Lower leg skin (tissue), 4 donors: Measurements from ENCODE around the gene DDX39B. TPM values are rescaled to one million over a fixed set of nuclear protein-coding genes. Genes with fewer than 3 reads are reported as not detected.

Experiments used
- DNase-seq, 2 donors: peaks; one replicate each; pipeline ENCODE4 v3.0.0-alpha.2; 2019; ENCODE audit warnings: low spot score in 2 of 2
- H3K4me3 ChIP-seq: fragments of 200-600 bp; sonication (generic); 2 replicates; pipeline ENCODE4 v1.5.1; 2017; ENCODE audit warnings: mild to moderate bottlenecking, low read depth; ENCODE audit not compliant: poor library complexity, severe bottlenecking
- CTCF ChIP-seq, 3 donors: fragments of 450-650 bp; IDR thresholded peaks; one replicate each; pipeline ENCODE4 v1.5.1; 2016; ENCODE audit warnings: antibody characterized with exemption in 3 of 3, mild to moderate bottlenecking in 3 of 3, moderate library complexity in 2 of 3
- POLR2A ChIP-seq, 2 donors: fragments of 450-650 bp; IDR thresholded peaks; one replicate each; pipeline ENCODE4 v1.6.1; 2016 to 2017; ENCODE audit warnings: antibody characterized with exemption in 2 of 2, mild to moderate bottlenecking in 1 of 2, moderate library complexity in 1 of 2
- WGBS, 2 donors: methylation state at CpG; one replicate each; pipeline ENCODE4 v1.1.5; 2018; 5-methylcytosine and 5-hydroxymethylcytosine counted together
- intact Hi-C: fragments of 100-400 bp; cut with DNase I; formaldehyde crosslinking; loops from one replicate; pipeline ENCODE4 v1.15.0; 2023; ENCODE audit warnings: low total_unique reads
- total RNA-seq, 4 donors: library from RNA; depleted of rRNA; stranded (reverse); fragments of >200 nt; gene quantifications; one replicate each; pipeline ENCODE4 v1.1.0, GENCODE V29; 2016

The DDX39B gene
- total RNA-seq, 4 donors from 2014 or later = 176 to 355 (median 238) TPM

GRCh38 chr6:31573239-31574105 lies 31.7 kb upstream of the DDX39B start:
- no peak overlapping the region for H3K4me3 ChIP-seq
- WGBS, 2 donors = 89 to 90% methylated on average over 9 of the region's 9 CpGs
- no peak for DNase-seq
- intact Hi-C loops = no loop called here
- no peak for TF ChIP-seq CTCF (IDR thresholded peaks at IDR 0.05)
- TF ChIP-seq POLR2A (IDR thresholded peaks at IDR 0.05) = no peak

GRCh38 chr6:31572041-31572911 lies 30.5 kb upstream of the DDX39B start, which contains the start of gene LTA:
LTA (plus strand) TSS chr6:31572289; CDS start chr6:31572743, 454 bp downstream.
- TF ChIP-seq CTCF (IDR thresholded peaks at IDR 0.05) (no peak), POLR2A (IDR thresholded peaks at IDR 0.05) (no peak)
- intact Hi-C loops = no loop called here
- H3K4me3 ChIP-seq = no peak within 1 kb of the TSS
- 84 to 85% methylated on average over 26 to 27 of the region's 27 CpGs for WGBS, 2 donors
- DNase-seq = peak in 1 of 2 donors; percentile 80

GRCh38 chr6:31569861-31570536 lies 28.2 kb upstream of the DDX39B start:
- no peak overlapping the region for H3K4me3 ChIP-seq
- intact Hi-C loops = no loop called here
- peak in 1 of 2 donors; percentile 50 for DNase-seq
- TF ChIP-seq CTCF (IDR thresholded peaks at IDR 0.05) (no peak), POLR2A (IDR thresholded peaks at IDR 0.05) (no peak)
- WGBS, 2 donors = 78 to 89% methylated on average over 1 of the region's 1 CpG

GRCh38 chr6:31568537-31568961 lies 26.7 kb upstream of the DDX39B start:
- TF ChIP-seq POLR2A (IDR thresholded peaks at IDR 0.05) (no peak), CTCF (IDR thresholded peaks at IDR 0.05) (no peak)
- WGBS, 2 donors = 81 to 82% methylated on average over 3 of the region's 3 CpGs
- intact Hi-C loops = no loop called here
- peak in 1 of 2 donors; percentile 78 for DNase-seq
- no peak overlapping the region for H3K4me3 ChIP-seq

- intact Hi-C loops = no loop called here
- H3K4me3 ChIP-seq = no peak overlapping the region
- TF ChIP-seq CTCF (IDR thresholded peaks at IDR 0.05) = no peak
- 58 to 64% methylated on average over 9 of the region's 9 CpGs for WGBS, 2 donors
- no peak for DNase-seq
Measured at GRCh38 chr6:31567531-31568370, 25.9 kb upstream of the DDX39B start.
